Mammary epithelial cell (primary cell): ENCODE data around the gene FOXN3.

Source experiments
- EZH2 ChIP-seq: IDR thresholded peaks from 2 replicates; pipeline ENCODE4 v1.6.1; 2012; ENCODE audit warnings: low read length, inconsistent platforms, borderline replicate concordance
- TF ChIP-seq, protein P1 (sequence below), 2 donors: IDR thresholded peaks in 1 of 2; conservative IDR thresholded peaks in 1 of 2; 2 replicates each; pipeline ENCODE4 v1.5.1; 2011 to 2012; ENCODE audit warnings: inconsistent platforms in 2 of 2, low read length in 2 of 2, mild to moderate bottlenecking in 2 of 2, control low read depth in 1 of 2, low read depth in 1 of 2; ENCODE audit not compliant: insufficient read depth in 1 of 2; ENCODE audit errors: extremely low read depth in 1 of 2

DNA sequence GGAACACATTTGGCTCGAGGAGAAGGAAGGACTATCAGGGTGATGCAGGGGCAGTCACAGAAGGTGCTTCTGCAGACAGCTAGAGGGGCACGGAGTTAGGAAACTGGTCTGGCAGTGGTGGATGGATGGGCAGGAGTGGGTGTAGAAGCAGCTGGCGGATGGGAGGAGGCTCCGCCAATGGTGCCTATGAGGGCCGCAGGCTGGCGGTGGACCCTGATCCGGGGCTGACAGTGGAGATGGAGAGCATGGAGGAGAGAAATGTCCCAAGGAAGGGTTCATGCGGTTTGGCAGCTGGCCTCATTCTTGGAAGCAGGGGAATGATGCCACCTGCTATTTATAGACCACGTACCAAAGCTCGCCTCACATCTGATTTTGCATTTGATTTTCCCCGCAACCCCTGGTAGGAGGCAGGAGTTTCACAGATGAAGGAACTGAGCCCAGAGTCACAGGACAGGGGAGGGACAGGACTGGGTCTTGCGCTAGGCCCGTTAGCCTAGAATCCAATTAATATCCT is 237.1 kb downstream of the FOXN3 start:
- TF ChIP-seq, protein P1, sequence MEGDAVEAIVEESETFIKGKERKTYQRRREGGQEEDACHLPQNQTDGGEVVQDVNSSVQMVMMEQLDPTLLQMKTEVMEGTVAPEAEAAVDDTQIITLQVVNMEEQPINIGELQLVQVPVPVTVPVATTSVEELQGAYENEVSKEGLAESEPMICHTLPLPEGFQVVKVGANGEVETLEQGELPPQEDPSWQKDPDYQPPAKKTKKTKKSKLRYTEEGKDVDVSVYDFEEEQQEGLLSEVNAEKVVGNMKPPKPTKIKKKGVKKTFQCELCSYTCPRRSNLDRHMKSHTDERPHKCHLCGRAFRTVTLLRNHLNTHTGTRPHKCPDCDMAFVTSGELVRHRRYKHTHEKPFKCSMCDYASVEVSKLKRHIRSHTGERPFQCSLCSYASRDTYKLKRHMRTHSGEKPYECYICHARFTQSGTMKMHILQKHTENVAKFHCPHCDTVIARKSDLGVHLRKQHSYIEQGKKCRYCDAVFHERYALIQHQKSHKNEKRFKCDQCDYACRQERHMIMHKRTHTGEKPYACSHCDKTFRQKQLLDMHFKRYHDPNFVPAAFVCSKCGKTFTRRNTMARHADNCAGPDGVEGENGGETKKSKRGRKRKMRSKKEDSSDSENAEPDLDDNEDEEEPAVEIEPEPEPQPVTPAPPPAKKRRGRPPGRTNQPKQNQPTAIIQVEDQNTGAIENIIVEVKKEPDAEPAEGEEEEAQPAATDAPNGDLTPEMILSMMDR (conservative IDR thresholded peaks at IDR 0.05 in 1 of 2, IDR thresholded peaks at IDR 0.05 in 1 of 2; ENCODE audit: extremely low read depth in 1 of 2, insufficient read depth in 1 of 2, low read depth in 1 of 2, low read length in 2 of 2) = no peak
- TF ChIP-seq EZH2 = no peak
